Mucosa of descending colon (tissue), 3 donors: Measurements from ENCODE around the gene YTHDF2. TPM values are rescaled to one million over a fixed set of nuclear protein-coding genes. Genes with fewer than 3 reads are reported as not detected.
"Not testable (repeated sequence)": the region's sequence is repeated elsewhere in the genome, so short reads cannot be mapped to it uniquely, and the experiment has no call there.

Source experiments
- ATAC-seq: fragments of 200-7000 bp; cut with Tn5 transposase; one replicate; pipeline ENCODE4 v1.9.1; 2020; ENCODE audit warnings: mild to moderate bottlenecking, moderate library complexity
- DNase-seq, 3 donors: peaks; one replicate each; pipeline ENCODE4 v3.0.0-alpha.2; 2020
- H3K36me3 ChIP-seq: fragments of 200-600 bp; one replicate; pipeline ENCODE4 v1.8.0; 2021; ENCODE audit warnings: low read depth, mild to moderate bottlenecking
- H3K4me1 ChIP-seq: fragments of 200-600 bp; one replicate; pipeline ENCODE4 v1.8.0; 2021; ENCODE audit warnings: low read depth, mild to moderate bottlenecking
- H3K4me3 ChIP-seq: fragments of 200-600 bp; one replicate; pipeline ENCODE4 v1.8.0; 2021; ENCODE audit warnings: mild to moderate bottlenecking
- H3K9me3 ChIP-seq: fragments of 200-600 bp; one replicate; pipeline ENCODE4 v1.8.0; 2021; ENCODE audit warnings: mild to moderate bottlenecking
- intact Hi-C, 2 donors: fragments of 100-400 bp; cut with DNase I in 1 of 2; cut with micrococcal nuclease in 1 of 2; formaldehyde crosslinking; loops; one replicate each; pipeline versions ENCODE4 v1.11.0 to v1.11.1; 2022; cut with DNase I, micrococcal nuclease
- total RNA-seq, 3 donors: library from RNA; stranded (reverse); fragmentation: NEBNext Ultra II Directional in 2 of 3; extraction: Animal tissue kit (Norgen Biotek cat#: 25700) in 2 of 3; gene quantifications; one replicate each; pipeline versions ENCODE4 v1.2.1 to v1.2.4, GENCODE V29; 2021 to 2023
- TF ChIP-seq, protein P1 (sequence below): fragments of 200-600 bp; IDR thresholded peaks from one replicate; pipeline ENCODE4 v1.8.0; 2022; ENCODE audit warnings: antibody characterized with exemption, mild to moderate bottlenecking
- donor health status: DM: no; HTN: no; CAD: no; lungs with moderate emphysema.
- donor health status: DM: no; HTN: no; CAD: no.
- donor health status: DM: no; HTN: yes; CAD: no.

The YTHDF2 gene
- total RNA-seq, 3 donors from 2014 or later: 55.7 to 59.0 (median 55.8) TPM

DNA sequence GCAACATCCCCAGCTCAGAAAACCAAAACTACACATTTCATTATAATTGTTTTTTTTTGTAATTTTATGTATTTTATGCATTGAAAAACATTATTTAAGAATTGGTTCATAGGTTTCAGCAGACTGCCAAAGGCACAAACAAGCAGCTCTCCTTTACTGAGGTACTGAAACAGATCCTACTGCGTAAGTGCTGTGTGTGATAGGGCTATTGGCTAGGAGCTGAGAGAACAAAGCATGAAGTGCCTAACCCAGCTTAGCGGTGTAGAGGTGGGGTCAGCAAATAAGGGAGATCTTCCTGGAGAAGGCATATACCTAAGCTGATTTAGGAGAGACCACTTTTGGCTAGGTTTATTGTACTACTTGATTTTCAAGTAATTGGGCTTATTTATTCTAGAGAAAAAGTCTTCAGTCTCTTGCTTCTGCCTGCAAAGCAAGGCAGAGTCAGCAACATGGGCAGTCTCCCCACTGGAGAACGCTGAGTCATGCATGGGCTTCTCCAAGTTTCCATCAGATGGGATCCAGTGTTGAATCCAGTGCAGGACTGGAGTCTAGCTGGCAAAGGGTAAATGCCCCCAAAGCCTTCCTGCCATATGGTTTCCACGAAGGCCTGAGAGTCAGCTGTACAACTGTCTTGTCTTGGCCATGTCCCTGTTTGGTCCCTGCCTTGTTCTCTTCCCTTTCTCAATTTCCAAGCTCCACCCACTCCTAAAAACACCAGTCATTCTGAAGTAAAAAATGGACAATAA, 18.0 kb upstream of the YTHDF2 start:
- ATAC-seq (no peak), DNase-seq (no peak)
- Histone ChIP-seq H3K36me3 (no peaks in the 10 kb centered on the region), H3K9me3 (no peaks in the 10 kb centered on the region), H3K4me1 (no peaks in the 10 kb centered on the region), H3K4me3 (no peak overlapping the region)
- TF ChIP-seq, protein P1, sequence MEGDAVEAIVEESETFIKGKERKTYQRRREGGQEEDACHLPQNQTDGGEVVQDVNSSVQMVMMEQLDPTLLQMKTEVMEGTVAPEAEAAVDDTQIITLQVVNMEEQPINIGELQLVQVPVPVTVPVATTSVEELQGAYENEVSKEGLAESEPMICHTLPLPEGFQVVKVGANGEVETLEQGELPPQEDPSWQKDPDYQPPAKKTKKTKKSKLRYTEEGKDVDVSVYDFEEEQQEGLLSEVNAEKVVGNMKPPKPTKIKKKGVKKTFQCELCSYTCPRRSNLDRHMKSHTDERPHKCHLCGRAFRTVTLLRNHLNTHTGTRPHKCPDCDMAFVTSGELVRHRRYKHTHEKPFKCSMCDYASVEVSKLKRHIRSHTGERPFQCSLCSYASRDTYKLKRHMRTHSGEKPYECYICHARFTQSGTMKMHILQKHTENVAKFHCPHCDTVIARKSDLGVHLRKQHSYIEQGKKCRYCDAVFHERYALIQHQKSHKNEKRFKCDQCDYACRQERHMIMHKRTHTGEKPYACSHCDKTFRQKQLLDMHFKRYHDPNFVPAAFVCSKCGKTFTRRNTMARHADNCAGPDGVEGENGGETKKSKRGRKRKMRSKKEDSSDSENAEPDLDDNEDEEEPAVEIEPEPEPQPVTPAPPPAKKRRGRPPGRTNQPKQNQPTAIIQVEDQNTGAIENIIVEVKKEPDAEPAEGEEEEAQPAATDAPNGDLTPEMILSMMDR: no peak
- intact Hi-C loops: no loop called here

DNA sequence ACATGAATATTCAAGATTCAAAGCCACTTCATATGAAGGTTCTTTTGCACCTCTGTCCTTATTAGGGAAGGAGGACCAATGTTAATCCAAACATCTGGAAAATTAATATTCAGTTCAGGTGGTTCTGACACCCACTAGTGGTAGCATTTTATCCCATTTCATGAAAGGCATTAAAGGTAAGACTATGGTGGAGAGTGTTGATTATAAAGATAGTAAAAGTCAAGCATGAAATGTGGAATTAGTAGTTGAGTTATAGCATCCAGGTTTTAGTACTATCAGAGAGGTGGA, 17.5 kb upstream of the YTHDF2 start:
- ATAC-seq: no peak
- no peaks in the 10 kb centered on the region for H3K4me1 ChIP-seq
- intact Hi-C loops: no loop called here
- no peak for DNase-seq
- no peaks in the 10 kb centered on the region for H3K9me3 ChIP-seq
- TF ChIP-seq, protein P1: no peak
- H3K4me3 ChIP-seq: no peak overlapping the region
- H3K36me3 ChIP-seq: no peaks in the 10 kb centered on the region

DNA sequence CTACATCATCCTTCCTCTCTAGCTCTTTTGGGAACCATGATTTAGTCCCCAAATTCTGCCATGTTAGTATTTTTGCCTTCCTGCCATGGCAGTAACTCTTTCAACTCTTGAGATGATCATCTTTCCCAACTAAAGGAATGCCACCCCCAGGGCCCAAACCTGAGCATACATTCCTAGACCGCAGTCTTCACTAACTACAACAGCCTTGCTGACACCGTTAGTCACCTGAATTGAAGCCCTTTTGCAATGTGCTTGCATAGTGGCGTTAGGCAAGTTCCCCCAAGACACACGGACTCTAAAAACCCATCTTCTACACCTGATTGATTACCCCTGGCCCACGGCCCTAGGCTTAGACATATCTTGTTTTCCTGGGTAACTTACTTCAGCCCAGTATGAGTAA, 16.4 kb upstream of the YTHDF2 start:
- intact Hi-C loops: no loop called here
- DNase-seq (no peak), ATAC-seq (no peak)
- H3K4me1 ChIP-seq: no peaks in the 10 kb centered on the region
- TF ChIP-seq, protein P1: no peak
- no peaks in the 10 kb centered on the region for H3K9me3 ChIP-seq
- H3K4me3 ChIP-seq: no peak overlapping the region
- H3K36me3 ChIP-seq: no peaks in the 10 kb centered on the region

DNA sequence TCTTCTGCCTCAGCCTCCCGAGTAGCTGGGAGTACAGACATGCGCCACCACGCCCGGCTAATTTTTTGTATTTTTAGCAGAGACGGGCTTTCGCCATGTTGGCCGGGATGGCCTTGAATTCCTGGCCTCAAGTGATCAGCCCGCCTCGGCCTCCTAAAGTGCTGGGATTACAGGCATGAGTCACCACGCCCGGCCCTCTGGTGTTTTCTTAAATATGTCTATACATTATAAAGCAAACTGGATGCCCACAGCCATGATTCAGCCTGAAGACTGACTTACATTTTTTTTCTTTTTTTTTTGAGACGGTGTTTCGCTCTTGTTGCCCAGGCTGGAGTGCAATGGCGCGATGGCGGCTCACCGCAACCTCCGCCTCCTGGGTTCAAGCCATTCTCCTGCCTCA, 14.8 kb upstream of the YTHDF2 start:
- ATAC-seq, H3K9me3 ChIP-seq, H3K36me3 ChIP-seq, H3K4me1 ChIP-seq, intact Hi-C loops, DNase-seq, H3K4me3 ChIP-seq: not testable (repeated sequence)

DNA sequence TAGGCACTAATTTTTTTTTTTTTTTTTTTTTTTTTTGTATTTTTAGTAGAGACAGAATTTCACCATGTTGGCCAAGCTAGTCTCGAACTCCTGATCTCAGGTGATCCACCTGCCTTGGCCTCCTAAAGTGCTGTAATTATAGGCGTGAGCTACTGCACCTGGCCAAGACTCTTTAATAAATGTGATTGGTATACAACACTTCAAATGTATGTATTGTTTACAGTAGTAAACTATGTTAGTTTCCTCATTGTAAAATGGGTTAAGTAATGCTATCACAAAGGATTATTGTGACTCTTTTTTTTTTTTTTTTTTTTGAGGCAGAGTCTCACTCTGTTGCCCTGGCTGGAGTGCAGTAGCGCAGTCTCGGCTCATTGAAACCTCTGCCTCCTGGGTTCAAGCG, 11.4 kb upstream of the YTHDF2 start:
- H3K9me3 ChIP-seq, H3K36me3 ChIP-seq, DNase-seq, H3K4me3 ChIP-seq, intact Hi-C loops, H3K4me1 ChIP-seq: not testable (repeated sequence)
- ATAC-seq: peak; percentile 93

- no peak for ATAC-seq
- Histone ChIP-seq H3K9me3 (no peaks in the 10 kb centered on the region), H3K4me3 (no peak overlapping the region), H3K4me1 (peaks cover 23% of the 10 kb centered on the region), H3K36me3 (no peaks in the 10 kb centered on the region)
- intact Hi-C loops: no loop called here
- no peak for DNase-seq
- TF ChIP-seq, protein P1: no peak
Measured at GRCh38 chr1:28735961-28736449, 735 bp upstream of the YTHDF2 start.
